Measurements from ENCODE around the gene KLHL29. TPM values are rescaled to one million over a fixed set of nuclear protein-coding genes. Genes with fewer than 3 reads are reported as not detected.

Gene KLHL29
- total RNA-seq, 1 donor from 2014 or later = 5.5 TPM

DNA sequence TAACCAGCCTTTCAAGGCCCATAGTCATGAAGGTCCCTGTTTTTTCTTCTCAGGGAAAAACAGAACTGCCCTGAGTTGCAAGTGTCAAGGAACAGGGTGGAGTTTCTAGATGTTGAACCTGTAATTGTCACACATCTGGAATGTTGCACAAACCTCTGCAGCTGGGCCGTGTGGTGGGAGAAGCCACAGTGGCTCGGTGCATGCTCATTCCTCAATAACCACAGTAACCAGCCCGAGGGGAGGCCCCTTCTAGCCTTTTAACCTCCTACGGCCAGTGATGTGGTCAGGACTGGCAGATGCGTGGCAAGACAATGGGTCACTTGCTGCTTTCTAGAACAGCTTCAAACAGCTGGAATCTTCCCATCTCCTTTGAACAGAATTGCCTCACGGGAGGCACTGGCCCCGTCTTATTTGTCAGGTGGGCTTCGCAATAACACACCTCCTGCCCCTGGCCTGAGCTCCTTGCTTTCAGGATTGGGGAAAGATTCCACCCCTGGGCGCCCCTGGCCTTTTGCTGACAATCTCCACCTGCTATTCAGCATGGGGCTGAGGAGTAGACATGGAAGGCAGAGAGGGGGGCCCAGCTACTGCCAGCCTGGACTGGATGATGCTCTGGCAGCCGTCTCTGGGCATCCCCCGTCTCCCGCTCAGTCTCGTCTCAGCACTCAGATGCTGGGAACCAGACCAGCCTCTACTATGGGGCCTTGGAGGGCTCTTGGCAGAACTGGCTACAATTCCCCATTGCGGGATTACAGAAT is 102.9 kb downstream of the KLHL29 start:
- Histone ChIP-seq H3K9me3 (ENCODE audit: insufficient read depth, low read depth, low read length) (no peaks in the 10 kb centered on the region), H2AFZ (ENCODE audit: low read depth, low read length) (no peak overlapping the region), H3K27me3 (ENCODE audit: insufficient read depth, low read length) (peaks cover 43% of the 10 kb centered on the region), H3K9ac (ENCODE audit: low read length) (no peak overlapping the region), H3K79me2 (ENCODE audit: insufficient read depth, low read length) (no peaks in the 10 kb centered on the region), H3K4me2 (ENCODE audit: low read length) (no peak overlapping the region), H3K27ac (ENCODE audit: low read depth, low read length) (no peak overlapping the region), H4K20me1 (ENCODE audit: insufficient read depth, low read length) (peaks cover 26% of the 10 kb centered on the region), H3K4me3 (ENCODE audit: insufficient read depth, low read depth, low read length) (no peak overlapping the region), H3K36me3 (ENCODE audit: insufficient read depth, low read length) (no peaks in the 10 kb centered on the region), H3K4me1 (ENCODE audit: insufficient read depth, low read length) (no peaks in the 10 kb centered on the region)
- Mint-ChIP-seq H3K4me3 (ENCODE audit: unreplicated experiment) (no peak overlapping the region), H3K9me3 (ENCODE audit: unreplicated experiment) (peaks cover 5% of the 10 kb centered on the region), H3K27ac (ENCODE audit: unreplicated experiment) (peak overlapping the region; percentile 34), H3K4me1 (ENCODE audit: low read depth, unreplicated experiment) (peaks cover 21% of the 10 kb centered on the region), H3K36me3 (ENCODE audit: low read depth, unreplicated experiment) (peaks cover 10% of the 10 kb centered on the region), H3K27me3 (ENCODE audit: low read depth, unreplicated experiment) (peaks cover 92% of the 10 kb centered on the region)
- FAIRE-seq (no peak), DNase-seq (ENCODE audit: low read depth) (peak; percentile 83)
- TF ChIP-seq, protein P1, sequence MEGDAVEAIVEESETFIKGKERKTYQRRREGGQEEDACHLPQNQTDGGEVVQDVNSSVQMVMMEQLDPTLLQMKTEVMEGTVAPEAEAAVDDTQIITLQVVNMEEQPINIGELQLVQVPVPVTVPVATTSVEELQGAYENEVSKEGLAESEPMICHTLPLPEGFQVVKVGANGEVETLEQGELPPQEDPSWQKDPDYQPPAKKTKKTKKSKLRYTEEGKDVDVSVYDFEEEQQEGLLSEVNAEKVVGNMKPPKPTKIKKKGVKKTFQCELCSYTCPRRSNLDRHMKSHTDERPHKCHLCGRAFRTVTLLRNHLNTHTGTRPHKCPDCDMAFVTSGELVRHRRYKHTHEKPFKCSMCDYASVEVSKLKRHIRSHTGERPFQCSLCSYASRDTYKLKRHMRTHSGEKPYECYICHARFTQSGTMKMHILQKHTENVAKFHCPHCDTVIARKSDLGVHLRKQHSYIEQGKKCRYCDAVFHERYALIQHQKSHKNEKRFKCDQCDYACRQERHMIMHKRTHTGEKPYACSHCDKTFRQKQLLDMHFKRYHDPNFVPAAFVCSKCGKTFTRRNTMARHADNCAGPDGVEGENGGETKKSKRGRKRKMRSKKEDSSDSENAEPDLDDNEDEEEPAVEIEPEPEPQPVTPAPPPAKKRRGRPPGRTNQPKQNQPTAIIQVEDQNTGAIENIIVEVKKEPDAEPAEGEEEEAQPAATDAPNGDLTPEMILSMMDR (IDR thresholded peaks at IDR 0.05; ENCODE audit: insufficient read depth, low read depth, low read length) = no peak
- no peak for TF ChIP-seq EZH2 (IDR thresholded peaks at IDR 0.05; ENCODE audit: insufficient read depth, low read length)

DNA sequence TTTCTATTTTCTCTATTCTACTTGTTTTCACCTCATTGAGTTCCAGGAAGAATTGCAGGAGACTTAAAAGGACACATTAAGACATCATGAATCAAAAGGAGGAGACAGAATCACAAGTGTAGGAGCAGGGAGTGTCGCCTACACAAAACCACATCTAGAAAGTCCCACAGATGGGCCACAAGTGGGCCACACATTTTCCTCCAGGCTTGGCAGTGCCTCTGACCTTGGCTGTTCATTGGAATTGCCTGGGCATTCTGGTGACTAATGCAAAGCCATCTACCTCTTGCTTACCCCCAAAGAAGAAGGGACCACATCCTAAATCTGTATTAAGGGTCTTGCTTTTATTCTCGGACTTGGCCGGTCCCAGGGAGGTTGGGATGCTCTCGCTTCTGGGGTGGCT is 103.6 kb downstream of the KLHL29 start:
- FAIRE-seq = no peak
- H3K27ac ChIP-seq (ENCODE audit: low read depth, low read length) = no peak overlapping the region
- H3K4me3 Mint-ChIP-seq (ENCODE audit: unreplicated experiment) = no peak overlapping the region
- H3K9me3 Mint-ChIP-seq (ENCODE audit: unreplicated experiment) = peaks cover 5% of the 10 kb centered on the region
- H3K4me1 ChIP-seq (ENCODE audit: insufficient read depth, low read length) = no peaks in the 10 kb centered on the region
- H3K36me3 ChIP-seq (ENCODE audit: insufficient read depth, low read length) = no peaks in the 10 kb centered on the region
- H3K4me2 ChIP-seq (ENCODE audit: low read length) = no peak overlapping the region
- H3K4me1 Mint-ChIP-seq (ENCODE audit: low read depth, unreplicated experiment) = peaks cover 21% of the 10 kb centered on the region
- H2AFZ ChIP-seq (ENCODE audit: low read depth, low read length) = no peak overlapping the region
- H3K79me2 ChIP-seq (ENCODE audit: insufficient read depth, low read length) = no peaks in the 10 kb centered on the region
- TF ChIP-seq, protein P1 (IDR thresholded peaks at IDR 0.05; ENCODE audit: insufficient read depth, low read depth, low read length) = no peak
- no peak for TF ChIP-seq EZH2 (IDR thresholded peaks at IDR 0.05; ENCODE audit: insufficient read depth, low read length)
- peaks cover 92% of the 10 kb centered on the region for H3K27me3 Mint-ChIP-seq (ENCODE audit: low read depth, unreplicated experiment)
- peak overlapping the region; percentile 34 for H3K27ac Mint-ChIP-seq (ENCODE audit: unreplicated experiment)
- no peak for DNase-seq (ENCODE audit: low read depth)
- peaks cover 37% of the 10 kb centered on the region for H3K27me3 ChIP-seq (ENCODE audit: insufficient read depth, low read length)
- H3K4me3 ChIP-seq (ENCODE audit: insufficient read depth, low read depth, low read length) = no peak overlapping the region
- no peak overlapping the region for H3K9ac ChIP-seq (ENCODE audit: low read length)
- H3K36me3 Mint-ChIP-seq (ENCODE audit: low read depth, unreplicated experiment) = peaks cover 10% of the 10 kb centered on the region
- H3K9me3 ChIP-seq (ENCODE audit: insufficient read depth, low read depth, low read length) = no peaks in the 10 kb centered on the region
- peaks cover 26% of the 10 kb centered on the region for H4K20me1 ChIP-seq (ENCODE audit: insufficient read depth, low read length)
